Colonic mucosa (tissue), 4 donors: ENCODE results near the gene NEMP1. TPM values are rescaled to one million over a fixed set of nuclear protein-coding genes. Genes with fewer than 3 reads are reported as not detected.
A peak's percentile ranks its signal among the peaks of the same experiment; 100 is the strongest.
"Not testable (repeated sequence)": the region's sequence is repeated elsewhere in the genome, so short reads cannot be mapped to it uniquely, and the experiment has no call there.

Experiments
- DNase-seq: peaks from one replicate; pipeline ENCODE4 v3.0.0-alpha.2; 2020
- H3K27ac ChIP-seq: fragments of 200-600 bp; one replicate; pipeline ENCODE4 v1.8.0; 2021
- H3K27me3 ChIP-seq: fragments of 200-600 bp; one replicate; pipeline ENCODE4 v1.8.0; 2021
- H3K36me3 ChIP-seq: fragments of 200-600 bp; one replicate; pipeline ENCODE4 v1.8.0; 2021
- H3K4me1 ChIP-seq: fragments of 200-600 bp; one replicate; pipeline ENCODE4 v1.8.0; 2021; ENCODE audit warnings: mild to moderate bottlenecking
- H3K4me3 ChIP-seq: fragments of 200-600 bp; one replicate; pipeline ENCODE4 v1.8.0; 2021
- H3K9ac ChIP-seq, 2 donors: one replicate each; pipeline ENCODE4 v1.7.0; 2013; ENCODE audit warnings: control low read depth in 2 of 2, low read depth in 2 of 2, low read length in 2 of 2
- H3K9me3 ChIP-seq: fragments of 200-600 bp; one replicate; pipeline ENCODE4 v1.8.0; 2021
- intact Hi-C: fragments of 100-400 bp; cut with DNase I; formaldehyde crosslinking; loops from one replicate; pipeline ENCODE4 v1.14.1; 2022
- total RNA-seq, 2 donors: library from RNA; stranded (reverse); fragmentation: NEBNext Ultra II Directional in 1 of 2; extraction: Animal tissue kit (Norgen Biotek cat#: 25700) in 1 of 2; gene quantifications; one replicate each; pipeline ENCODE4 v1.2.1, GENCODE V29; 2021
- TF ChIP-seq, protein P1 (sequence below): fragments of 200-600 bp; IDR thresholded peaks from one replicate; pipeline ENCODE4 v1.8.0; 2022; ENCODE audit warnings: antibody characterized with exemption, mild to moderate bottlenecking
- donor health status: healthy.
- donor health status: DM: no; HTN: no; CAD: no.
- donor health status: DM: no; HTN: no; CAD: no.

NEMP1 gene
- total RNA-seq, 2 donors from 2014 or later: 7.3 to 21.1 TPM

DNA sequence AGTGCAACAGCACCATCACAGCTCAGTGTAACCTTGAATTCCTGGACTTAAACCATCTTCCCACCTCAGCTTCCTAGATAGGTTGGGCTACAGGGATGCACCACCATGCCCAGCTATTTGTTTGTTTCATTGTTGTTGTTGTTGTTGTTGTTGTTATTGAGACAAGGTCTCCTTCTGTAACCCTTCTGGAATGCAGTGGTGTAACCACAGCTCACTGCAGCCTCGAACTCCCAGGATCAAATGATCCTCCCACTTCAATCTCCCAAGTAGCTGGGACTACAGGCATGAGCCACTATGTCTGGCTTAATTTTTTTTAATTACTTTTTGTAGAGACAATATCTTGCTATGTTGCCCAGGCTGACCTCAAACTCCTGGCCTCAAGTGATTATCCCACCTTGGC is 1.2 kb upstream of the NEMP1 start:
- H3K4me3 ChIP-seq: no peak overlapping the region
- no peaks in the 10 kb centered on the region for H3K9me3 ChIP-seq
- H3K9ac ChIP-seq: no peak overlapping the region
- no peaks in the 10 kb centered on the region for H3K4me1 ChIP-seq
- no peaks in the 10 kb centered on the region for H3K36me3 ChIP-seq
- H3K27ac ChIP-seq: peak overlapping the region; percentile 87
- intact Hi-C loops: no loop called here
- TF ChIP-seq, protein P1, sequence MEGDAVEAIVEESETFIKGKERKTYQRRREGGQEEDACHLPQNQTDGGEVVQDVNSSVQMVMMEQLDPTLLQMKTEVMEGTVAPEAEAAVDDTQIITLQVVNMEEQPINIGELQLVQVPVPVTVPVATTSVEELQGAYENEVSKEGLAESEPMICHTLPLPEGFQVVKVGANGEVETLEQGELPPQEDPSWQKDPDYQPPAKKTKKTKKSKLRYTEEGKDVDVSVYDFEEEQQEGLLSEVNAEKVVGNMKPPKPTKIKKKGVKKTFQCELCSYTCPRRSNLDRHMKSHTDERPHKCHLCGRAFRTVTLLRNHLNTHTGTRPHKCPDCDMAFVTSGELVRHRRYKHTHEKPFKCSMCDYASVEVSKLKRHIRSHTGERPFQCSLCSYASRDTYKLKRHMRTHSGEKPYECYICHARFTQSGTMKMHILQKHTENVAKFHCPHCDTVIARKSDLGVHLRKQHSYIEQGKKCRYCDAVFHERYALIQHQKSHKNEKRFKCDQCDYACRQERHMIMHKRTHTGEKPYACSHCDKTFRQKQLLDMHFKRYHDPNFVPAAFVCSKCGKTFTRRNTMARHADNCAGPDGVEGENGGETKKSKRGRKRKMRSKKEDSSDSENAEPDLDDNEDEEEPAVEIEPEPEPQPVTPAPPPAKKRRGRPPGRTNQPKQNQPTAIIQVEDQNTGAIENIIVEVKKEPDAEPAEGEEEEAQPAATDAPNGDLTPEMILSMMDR: no peak
- DNase-seq: no peak
- H3K27me3 ChIP-seq: no peaks in the 10 kb centered on the region

DNA sequence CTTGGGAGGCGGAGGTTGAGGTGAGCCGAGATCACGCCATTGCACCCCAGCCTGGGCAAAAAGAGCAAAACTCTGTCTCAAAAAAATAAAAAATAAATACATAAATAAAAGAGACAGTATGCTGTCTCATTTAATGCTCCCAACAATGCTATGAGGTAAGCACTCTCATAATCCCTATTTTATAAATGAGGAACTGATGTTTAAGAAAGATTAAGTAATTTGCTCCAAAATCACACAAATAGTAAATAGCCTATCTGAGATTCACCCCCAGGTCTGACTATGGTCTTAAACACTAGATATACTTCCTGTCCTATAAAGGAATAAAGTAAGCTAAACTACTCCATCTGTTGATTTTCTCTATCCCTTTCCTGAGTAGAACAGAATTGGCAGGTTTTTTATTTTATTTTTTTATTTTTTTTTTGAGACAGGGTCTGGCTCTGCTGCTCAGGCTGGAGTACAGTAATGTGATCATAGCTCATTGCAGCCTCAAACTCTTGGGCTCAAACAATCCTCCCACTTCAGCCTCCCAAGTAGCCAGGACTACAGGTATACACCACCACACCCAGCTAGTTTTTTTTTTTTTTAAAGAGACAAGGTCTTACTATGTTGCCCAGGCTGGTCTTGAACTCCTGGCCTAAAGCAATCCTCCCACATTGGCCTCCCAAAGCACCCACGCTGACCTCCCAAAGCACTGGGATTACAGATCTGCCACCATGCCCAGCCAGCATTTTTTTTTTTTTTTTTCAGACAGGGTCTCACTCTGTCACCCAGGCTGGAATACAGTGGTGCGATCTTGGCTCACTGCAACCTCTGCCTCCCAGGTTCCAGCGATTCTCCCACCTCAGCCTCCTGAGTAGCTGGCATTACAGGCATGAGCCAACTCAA is 4.8 kb downstream of the NEMP1 start:
- H3K9ac ChIP-seq, H3K9me3 ChIP-seq, intact Hi-C loops, H3K27me3 ChIP-seq, DNase-seq, H3K36me3 ChIP-seq, H3K4me1 ChIP-seq, H3K4me3 ChIP-seq, H3K27ac ChIP-seq: not testable (repeated sequence)

DNA sequence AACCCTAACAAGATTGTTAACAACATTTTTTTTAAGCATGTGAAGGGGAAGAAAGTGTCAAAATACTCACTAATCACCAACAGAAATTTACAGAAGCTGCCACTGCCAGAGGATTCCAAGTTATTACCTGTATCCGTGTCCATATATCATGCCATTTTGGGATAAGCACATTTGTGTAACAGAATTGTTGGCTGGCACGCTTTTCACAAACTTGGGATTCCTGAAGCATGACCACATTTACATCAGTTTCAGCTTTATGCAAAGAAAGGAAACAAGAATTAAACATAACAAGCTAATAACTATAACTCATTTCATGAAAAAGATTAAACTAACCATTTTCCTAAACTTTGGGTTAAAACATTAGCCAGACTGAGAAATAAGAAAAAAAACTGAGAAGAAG is 5.9 kb downstream of the NEMP1 start:
- Histone ChIP-seq H3K9me3 (no peaks in the 10 kb centered on the region), H3K27ac (no peak overlapping the region), H3K27me3 (no peaks in the 10 kb centered on the region), H3K4me1 (no peaks in the 10 kb centered on the region), H3K9ac (no peak overlapping the region), H3K4me3 (no peak overlapping the region), H3K36me3 (no peaks in the 10 kb centered on the region)
- TF ChIP-seq, protein P1: no peak
- DNase-seq: no peak
- intact Hi-C loops: no loop called here

DNA sequence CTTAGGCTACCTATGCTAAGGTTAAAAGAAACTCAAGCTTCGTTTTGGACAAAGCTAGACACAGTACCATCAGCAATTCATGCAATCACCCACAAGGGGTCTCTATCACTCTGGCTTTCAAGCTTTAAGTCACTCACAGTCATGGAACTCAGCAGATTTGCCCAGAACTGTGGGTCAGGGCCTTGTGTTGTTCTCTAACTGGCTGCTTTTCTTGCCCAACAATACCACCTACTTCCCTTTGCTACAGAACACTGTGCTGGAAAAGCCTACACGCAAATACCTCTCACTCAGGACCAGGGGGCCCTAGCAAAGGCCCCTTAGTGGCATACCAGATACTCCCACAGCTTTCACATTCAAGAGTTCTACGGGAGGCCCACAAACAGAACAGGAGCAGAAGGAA is 9.1 kb downstream of the NEMP1 start:
- Histone ChIP-seq H3K27me3 (no peaks in the 10 kb centered on the region), H3K4me1 (no peaks in the 10 kb centered on the region), H3K9me3 (no peaks in the 10 kb centered on the region), H3K27ac (no peak overlapping the region), H3K36me3 (no peaks in the 10 kb centered on the region), H3K4me3 (no peak overlapping the region), H3K9ac (peak overlapping the region in 1 of 2 donors; percentile 30)
- intact Hi-C loops: loop anchor here (2.0 kb wide), 1 partner anchor 43 kb away; no protein-coding TSS in a partner anchor
- DNase-seq: peak; percentile 73
- TF ChIP-seq, protein P1: peak; percentile 84

DNA sequence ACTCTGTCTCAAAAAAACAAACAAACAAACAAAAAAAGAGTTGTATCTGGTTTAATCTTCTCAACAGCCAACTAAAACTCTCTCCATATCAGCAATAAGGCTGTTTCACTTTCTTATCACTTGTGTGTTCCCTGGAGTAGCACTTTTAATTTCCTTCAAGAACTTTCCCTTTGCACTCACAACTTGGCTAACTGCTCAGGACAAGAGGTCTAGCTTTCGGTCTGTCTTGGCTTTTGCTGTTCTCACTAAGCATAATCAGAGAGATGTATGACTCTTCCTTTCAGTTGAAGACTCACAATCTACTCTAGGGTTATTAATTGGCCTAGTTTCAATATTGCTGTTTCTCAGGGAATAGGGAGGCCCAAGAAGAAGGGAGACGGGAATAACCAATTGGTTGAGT is 12.3 kb downstream of the NEMP1 start:
- Histone ChIP-seq H3K27ac (no peak overlapping the region), H3K36me3 (no peaks in the 10 kb centered on the region), H3K27me3 (no peaks in the 10 kb centered on the region), H3K9ac (no peak overlapping the region), H3K9me3 (no peaks in the 10 kb centered on the region), H3K4me3 (no peak overlapping the region), H3K4me1 (no peaks in the 10 kb centered on the region)
- no peak for DNase-seq
- intact Hi-C loops: no loop called here
- TF ChIP-seq, protein P1: no peak

DNA sequence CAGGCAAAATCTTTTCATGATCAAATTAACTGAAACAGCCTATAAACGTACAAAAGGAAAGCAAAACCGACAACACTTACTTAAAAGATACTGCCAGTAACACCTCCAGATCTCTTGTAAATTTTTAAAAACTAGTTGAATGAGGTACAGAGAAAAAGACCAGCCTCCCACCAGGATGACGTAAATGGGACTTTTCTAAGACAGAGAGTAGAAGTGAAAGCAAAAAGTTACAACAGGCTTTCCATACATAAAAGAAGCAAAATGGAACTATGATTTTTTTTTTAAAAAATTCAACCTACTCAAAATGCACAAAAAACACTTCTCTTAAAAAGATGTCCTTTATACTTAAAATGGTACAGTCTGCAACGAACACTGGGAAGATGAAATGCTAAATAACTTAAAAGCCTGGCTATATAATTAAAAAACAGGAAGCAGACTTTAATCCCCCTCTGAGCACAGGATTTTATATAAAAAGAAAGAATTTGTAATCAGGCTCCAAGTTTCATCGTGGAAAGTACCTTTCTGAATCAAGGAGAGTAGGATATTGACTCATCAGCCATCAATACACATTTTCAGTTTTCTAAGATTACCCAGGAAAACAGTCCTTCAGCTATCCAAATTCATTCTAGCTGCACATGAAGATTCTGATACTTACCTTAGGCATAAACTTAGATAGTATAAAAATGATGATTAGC is 14.5 kb downstream of the NEMP1 start:
- DNase-seq: no peak
- Histone ChIP-seq H3K36me3 (no peaks in the 10 kb centered on the region), H3K9ac (no peak overlapping the region), H3K4me1 (no peaks in the 10 kb centered on the region), H3K4me3 (no peak overlapping the region), H3K9me3 (no peaks in the 10 kb centered on the region), H3K27ac (peak overlapping the region; percentile 64), H3K27me3 (no peaks in the 10 kb centered on the region)
- intact Hi-C loops: no loop called here
- TF ChIP-seq, protein P1: no peak
